Measurements from ENCODE around the gene SPNS2. TPM values are rescaled to one million over a fixed set of nuclear protein-coding genes. Genes with fewer than 3 reads are reported as not detected.

The SPNS2 gene
- total RNA-seq, 1 donor, result under 0.01 TPM

DNA sequence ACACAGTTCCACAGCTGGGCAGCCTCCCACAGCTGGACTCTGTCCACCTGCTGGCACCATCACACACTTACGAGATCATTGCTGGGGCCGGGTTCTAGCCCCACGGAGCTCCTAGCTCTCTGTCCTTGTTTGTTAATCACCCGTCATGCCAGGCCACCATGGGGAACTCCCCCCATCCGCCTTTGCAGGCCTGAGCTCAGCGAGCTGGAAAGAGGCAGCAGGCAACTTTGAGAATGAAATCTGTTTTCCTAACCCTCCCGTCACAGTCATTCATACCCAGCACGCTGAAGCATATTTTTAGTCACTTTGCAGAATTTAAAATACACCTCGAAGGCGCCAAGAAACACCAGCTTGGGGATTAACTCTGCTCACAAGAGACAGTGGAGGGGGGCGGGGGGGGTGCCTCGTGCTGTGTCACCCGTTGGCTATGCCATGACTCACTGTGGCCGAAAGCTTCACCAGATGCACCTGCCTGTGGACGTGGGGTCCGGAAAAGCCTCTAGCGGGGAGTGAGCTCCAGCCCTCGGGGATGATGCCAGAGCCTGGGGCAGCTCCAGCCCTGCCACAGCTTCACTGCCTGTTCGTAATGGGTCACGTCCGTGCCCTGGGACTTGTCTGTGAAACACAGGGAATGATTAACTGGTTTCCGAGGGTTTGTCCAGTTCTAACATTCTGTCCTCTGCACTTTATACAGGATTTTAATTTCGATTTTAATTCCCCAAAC lies 1.4 kb upstream of the SPNS2 start:
- no peak overlapping the region for H3K27ac ChIP-seq (ENCODE audit: low read depth, low read length)
- peak; percentile 97 for DNase-seq (ENCODE audit: insufficient read length, low spot score, missing footprints)
- no peak overlapping the region for H3K4me2 ChIP-seq (ENCODE audit: insufficient read depth, low read length)
- TF ChIP-seq, protein P1, sequence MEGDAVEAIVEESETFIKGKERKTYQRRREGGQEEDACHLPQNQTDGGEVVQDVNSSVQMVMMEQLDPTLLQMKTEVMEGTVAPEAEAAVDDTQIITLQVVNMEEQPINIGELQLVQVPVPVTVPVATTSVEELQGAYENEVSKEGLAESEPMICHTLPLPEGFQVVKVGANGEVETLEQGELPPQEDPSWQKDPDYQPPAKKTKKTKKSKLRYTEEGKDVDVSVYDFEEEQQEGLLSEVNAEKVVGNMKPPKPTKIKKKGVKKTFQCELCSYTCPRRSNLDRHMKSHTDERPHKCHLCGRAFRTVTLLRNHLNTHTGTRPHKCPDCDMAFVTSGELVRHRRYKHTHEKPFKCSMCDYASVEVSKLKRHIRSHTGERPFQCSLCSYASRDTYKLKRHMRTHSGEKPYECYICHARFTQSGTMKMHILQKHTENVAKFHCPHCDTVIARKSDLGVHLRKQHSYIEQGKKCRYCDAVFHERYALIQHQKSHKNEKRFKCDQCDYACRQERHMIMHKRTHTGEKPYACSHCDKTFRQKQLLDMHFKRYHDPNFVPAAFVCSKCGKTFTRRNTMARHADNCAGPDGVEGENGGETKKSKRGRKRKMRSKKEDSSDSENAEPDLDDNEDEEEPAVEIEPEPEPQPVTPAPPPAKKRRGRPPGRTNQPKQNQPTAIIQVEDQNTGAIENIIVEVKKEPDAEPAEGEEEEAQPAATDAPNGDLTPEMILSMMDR (IDR thresholded peaks at IDR 0.05; ENCODE audit: extremely low read depth, low read depth, low read length), result no peak
- no peak overlapping the region for H2AFZ ChIP-seq (ENCODE audit: low read length)
- H3K4me3 ChIP-seq (ENCODE audit: insufficient read depth, low read length), result no peak overlapping the region
- no peaks in the 10 kb centered on the region for H3K79me2 ChIP-seq (ENCODE audit: insufficient read depth, low read length)
- H3K4me1 ChIP-seq (ENCODE audit: insufficient read depth, low read length), result no peaks in the 10 kb centered on the region
- H3K36me3 ChIP-seq (ENCODE audit: insufficient read depth, low read length), result no peaks in the 10 kb centered on the region
- H3K9me3 ChIP-seq (ENCODE audit: low read depth, low read length), result no peaks in the 10 kb centered on the region
- peaks cover 3% of the 10 kb centered on the region for H4K20me1 ChIP-seq (ENCODE audit: insufficient read depth, low read length)
- H3K27me3 ChIP-seq (ENCODE audit: insufficient read depth, low read length), result peaks cover 33% of the 10 kb centered on the region

GRCh38 chr17:4499431-4500190 lies 930 bp downstream of the SPNS2 start:
- Histone ChIP-seq H3K4me2 (ENCODE audit: insufficient read depth, low read length) (no peak overlapping the region), H4K20me1 (ENCODE audit: insufficient read depth, low read length) (peaks cover 3% of the 10 kb centered on the region), H2AFZ (ENCODE audit: low read length) (no peak overlapping the region), H3K4me3 (ENCODE audit: insufficient read depth, low read length) (no peak overlapping the region), H3K9me3 (ENCODE audit: low read depth, low read length) (no peaks in the 10 kb centered on the region), H3K4me1 (ENCODE audit: insufficient read depth, low read length) (no peaks in the 10 kb centered on the region), H3K79me2 (ENCODE audit: insufficient read depth, low read length) (no peaks in the 10 kb centered on the region), H3K27ac (ENCODE audit: low read depth, low read length) (no peak overlapping the region), H3K36me3 (ENCODE audit: insufficient read depth, low read length) (no peaks in the 10 kb centered on the region), H3K27me3 (ENCODE audit: insufficient read depth, low read length) (peaks cover 33% of the 10 kb centered on the region)
- no peak for DNase-seq (ENCODE audit: insufficient read length, low spot score, missing footprints)
- TF ChIP-seq, protein P1 (IDR thresholded peaks at IDR 0.05; ENCODE audit: extremely low read depth, low read depth, low read length), result no peak

DNA sequence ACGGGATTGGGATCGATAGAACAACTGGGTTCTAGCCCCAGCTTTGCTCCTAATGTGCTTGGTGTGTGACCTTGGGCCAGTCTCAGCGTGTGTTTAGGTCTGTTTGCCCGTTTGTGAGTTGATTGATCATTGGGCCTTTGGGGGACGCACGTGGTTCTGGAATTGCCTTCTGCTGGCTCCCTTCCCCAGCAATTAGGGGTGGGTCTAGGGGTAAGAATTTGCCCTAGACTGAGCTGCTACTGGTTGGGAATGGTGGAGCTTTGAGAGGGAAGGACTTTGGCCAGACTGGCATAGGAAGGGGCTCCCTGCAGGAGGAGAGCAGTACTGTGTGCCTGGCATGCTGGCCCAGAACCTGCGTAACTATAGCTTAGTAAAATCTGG lies 1.5 kb downstream of the SPNS2 start:
- Histone ChIP-seq H4K20me1 (ENCODE audit: insufficient read depth, low read length) (peaks cover 3% of the 10 kb centered on the region), H3K36me3 (ENCODE audit: insufficient read depth, low read length) (no peaks in the 10 kb centered on the region), H3K4me2 (ENCODE audit: insufficient read depth, low read length) (no peak overlapping the region), H3K27ac (ENCODE audit: low read depth, low read length) (no peak overlapping the region), H3K4me1 (ENCODE audit: insufficient read depth, low read length) (no peaks in the 10 kb centered on the region), H3K79me2 (ENCODE audit: insufficient read depth, low read length) (no peaks in the 10 kb centered on the region), H3K4me3 (ENCODE audit: insufficient read depth, low read length) (no peak overlapping the region), H3K9me3 (ENCODE audit: low read depth, low read length) (no peaks in the 10 kb centered on the region), H2AFZ (ENCODE audit: low read length) (no peak overlapping the region), H3K27me3 (ENCODE audit: insufficient read depth, low read length) (peaks cover 33% of the 10 kb centered on the region)
- TF ChIP-seq, protein P1 (IDR thresholded peaks at IDR 0.05; ENCODE audit: extremely low read depth, low read depth, low read length), result no peak
- DNase-seq (ENCODE audit: insufficient read length, low spot score, missing footprints), result no peak

- Histone ChIP-seq H4K20me1 (ENCODE audit: insufficient read depth, low read length) (peaks cover 3% of the 10 kb centered on the region), H3K27me3 (ENCODE audit: insufficient read depth, low read length) (peaks cover 33% of the 10 kb centered on the region), H3K36me3 (ENCODE audit: insufficient read depth, low read length) (no peaks in the 10 kb centered on the region), H3K4me1 (ENCODE audit: insufficient read depth, low read length) (no peaks in the 10 kb centered on the region), H3K79me2 (ENCODE audit: insufficient read depth, low read length) (no peaks in the 10 kb centered on the region), H3K4me2 (ENCODE audit: insufficient read depth, low read length) (no peak overlapping the region), H3K9me3 (ENCODE audit: low read depth, low read length) (no peaks in the 10 kb centered on the region), H3K4me3 (ENCODE audit: insufficient read depth, low read length) (no peak overlapping the region), H3K27ac (ENCODE audit: low read depth, low read length) (no peak overlapping the region), H2AFZ (ENCODE audit: low read length) (no peak overlapping the region)
- DNase-seq (ENCODE audit: insufficient read length, low spot score, missing footprints), result no peak
- TF ChIP-seq, protein P1 (IDR thresholded peaks at IDR 0.05; ENCODE audit: extremely low read depth, low read depth, low read length), result no peak
Observed at GRCh38 chr17:4501295-4501949, 2.7 kb downstream of the SPNS2 start.
